Inflammatory macrophage treated with lipopolysaccharide for 1 hour (primary cell): ENCODE data around the gene HUS1B.
"Not testable (repeated sequence)": the region's sequence is repeated elsewhere in the genome, so short reads cannot be mapped to it uniquely, and the experiment has no call there.

Experiments
- DNase-seq, 2 donors: peaks; one replicate each; pipeline ENCODE4 v3.0.0-alpha.2; 2020 to 2022

The HUS1B gene

DNA sequence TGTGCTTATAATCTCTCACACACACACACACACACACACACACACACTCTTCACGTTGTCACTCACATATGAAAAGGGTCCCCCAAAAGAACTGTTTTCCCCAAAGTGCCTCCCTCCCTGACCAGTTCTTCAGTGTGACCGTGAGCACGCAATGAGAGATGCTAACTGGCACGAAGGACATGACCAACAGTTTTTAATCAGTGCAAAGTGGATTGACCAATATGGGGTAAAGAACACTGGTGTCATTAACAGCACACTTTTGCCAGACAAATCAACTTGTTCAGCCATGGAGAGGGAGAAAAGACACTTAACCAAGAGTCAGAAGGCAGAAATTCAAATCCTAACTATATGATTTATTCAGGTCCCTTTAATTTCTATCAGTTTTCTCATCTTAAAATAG is 21.0 kb upstream of the HUS1B start:
- DNase-seq: no peak

DNA sequence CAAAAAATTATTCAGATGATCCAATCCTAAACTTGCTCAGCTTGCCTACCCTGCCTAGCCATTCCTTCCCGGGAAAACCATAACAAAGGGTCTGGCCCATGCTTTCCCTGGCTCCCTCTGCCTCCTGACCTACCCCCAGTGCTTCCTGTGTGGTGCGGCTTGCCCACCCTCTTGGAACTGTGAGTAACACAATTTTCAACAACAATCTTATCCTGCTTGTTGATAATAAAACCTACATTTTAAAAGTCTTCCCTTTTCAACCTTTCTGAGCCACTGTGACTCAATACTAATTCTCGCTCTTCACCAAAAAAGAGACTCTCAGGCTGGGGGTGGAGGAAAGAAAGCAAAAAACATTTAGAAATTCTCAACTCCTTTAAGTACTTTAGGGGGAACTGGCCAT is 18.1 kb upstream of the HUS1B start:
- no peak for DNase-seq

DNA sequence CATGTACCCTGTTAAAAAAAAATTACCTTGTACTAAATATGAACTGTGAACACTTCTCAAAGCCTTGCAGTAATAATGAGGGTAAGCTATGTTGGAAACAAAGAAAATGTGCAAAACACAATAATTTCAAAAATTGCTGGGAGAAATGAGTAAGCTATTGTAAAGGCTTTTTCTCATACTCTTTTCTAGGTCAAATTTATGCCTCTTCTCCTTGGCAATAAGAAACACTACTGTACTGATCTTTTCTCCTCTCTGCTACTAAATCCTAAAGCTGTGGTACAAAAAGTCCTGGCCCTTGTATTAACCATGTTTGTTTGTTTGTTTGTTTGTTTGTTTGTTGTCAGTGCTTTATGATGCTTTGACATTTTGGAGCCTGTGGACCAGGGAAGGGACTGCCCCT is 17.5 kb upstream of the HUS1B start:
- no peak for DNase-seq

DNA sequence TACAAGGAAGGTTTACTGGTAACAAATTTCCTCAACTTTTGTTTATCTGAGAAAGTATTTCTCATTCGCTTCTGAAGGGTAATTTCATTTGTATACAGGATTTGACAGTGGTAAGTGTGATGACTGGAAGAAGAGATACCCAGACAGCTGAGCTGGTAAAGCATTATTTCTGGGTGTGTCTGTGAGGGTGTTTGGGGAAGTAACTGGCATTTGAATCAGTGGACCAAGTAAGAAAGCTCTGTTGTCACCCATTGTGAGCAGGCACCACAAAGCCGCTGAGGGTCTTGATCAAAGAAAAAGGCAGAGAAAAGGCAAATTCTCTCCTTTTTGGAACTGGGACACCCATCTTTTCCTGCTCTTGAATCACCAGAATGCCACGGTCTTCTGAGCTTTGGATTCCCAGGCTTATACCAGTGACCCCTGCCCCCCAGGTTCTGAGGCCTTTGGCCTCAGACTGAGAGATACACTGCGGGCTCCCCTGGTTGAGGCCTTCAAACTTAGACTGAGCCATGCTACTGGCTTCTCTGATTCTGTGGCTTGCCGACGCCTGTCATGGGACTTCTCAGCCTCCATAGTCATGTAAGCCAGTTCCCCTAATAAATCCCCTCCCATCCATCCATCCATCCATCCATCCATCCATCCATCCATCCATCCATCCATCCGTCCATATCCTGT is 10.5 kb upstream of the HUS1B start:
- no peak for DNase-seq

DNA sequence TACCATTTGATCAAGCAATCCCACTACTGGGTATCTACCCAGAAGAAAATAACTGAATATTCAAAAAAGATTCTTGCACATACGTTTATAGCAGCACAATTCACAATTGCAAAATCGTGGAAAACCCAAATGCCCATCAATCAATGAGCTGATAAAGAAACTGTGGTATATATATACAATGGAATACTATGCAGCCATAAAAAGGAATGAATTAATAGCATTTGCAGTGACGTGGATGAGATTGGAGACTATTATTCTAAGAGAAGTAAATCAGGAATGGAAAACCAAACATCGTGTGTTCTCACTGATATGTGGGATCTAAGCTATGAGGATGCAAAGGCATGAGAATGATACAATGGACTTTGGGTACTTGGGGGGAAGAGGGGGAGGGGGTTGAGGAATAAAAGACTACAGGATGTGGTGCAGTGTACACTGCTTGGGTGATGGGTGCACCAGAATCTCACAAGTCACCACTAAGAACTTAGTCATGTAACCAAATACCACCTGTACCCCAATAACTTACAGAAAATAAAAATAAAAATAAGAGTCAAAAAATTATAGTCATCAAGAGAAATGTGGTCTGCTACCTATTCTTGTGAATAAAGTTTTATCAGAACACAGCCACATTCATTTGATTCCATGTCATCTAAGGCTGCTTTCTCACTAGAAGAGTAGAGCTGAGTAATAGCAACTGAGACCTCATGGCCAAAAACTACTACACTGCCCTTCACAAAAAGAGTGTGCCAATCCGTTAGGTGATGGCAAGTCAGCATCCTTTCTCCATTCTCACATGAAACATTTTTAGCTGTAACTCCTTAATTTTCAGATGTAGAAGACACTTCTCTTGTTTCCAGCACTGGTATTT is 8.7 kb upstream of the HUS1B start:
- no peak for DNase-seq

DNA sequence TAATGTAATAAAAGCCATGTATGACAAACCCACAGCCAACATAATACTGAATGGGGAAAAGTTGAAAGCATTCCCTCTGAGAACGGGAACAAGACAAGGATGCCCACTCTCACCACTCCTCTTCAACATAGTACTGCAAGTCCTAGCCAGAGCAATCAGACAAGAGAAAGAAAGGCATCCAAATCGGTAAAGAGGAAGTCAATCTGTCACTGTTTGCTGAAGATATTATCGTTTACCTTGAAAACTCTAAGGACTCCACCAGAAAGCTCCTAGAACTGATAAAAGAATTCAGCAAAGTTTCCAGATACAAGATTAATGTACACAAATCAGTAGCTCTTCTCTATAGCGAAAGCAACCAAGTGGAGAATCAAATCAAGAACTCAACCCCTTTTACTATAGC is 6.9 kb upstream of the HUS1B start:
- DNase-seq: not testable (repeated sequence)

DNA sequence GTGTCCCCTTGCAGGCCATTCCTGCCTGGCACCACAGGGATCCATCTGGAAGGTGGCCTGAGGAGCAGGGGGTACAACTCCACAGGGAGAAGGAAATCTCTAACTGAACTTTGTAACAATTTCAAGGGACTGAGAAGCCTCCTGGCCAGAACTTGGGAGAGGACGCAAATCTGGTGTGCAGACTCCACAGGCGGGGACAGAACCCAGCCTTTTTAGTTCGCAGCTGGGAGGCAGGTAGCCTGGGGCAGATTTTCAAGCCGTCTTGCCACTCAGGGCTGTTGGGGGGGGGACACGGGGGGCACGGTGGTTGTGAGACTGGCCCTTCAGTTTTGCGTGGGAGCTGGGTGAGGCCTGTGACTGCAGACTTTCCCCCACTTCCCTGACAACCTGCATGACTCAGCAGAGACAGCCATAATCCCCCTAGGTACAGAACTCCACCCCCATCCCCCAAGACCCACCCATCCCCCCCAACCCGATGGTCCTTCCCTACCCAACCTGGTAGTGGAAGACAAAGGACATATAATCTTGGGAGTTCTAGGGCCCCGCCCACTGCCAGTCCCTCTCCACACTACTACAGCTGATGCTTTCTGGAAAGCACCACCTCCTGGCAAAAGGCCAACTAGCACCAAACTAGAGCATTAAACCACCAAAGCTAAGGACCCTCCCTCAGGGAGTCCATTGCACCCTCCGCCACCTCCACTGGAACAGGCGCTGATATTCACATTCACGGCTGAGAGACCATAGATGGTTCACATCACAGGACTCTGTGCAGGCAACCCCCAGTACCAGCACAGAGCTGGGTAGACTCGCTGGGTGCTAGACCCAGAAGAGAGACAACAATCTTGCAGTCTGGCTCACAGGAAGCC is 3.0 kb upstream of the HUS1B start:
- DNase-seq: no peak

DNA sequence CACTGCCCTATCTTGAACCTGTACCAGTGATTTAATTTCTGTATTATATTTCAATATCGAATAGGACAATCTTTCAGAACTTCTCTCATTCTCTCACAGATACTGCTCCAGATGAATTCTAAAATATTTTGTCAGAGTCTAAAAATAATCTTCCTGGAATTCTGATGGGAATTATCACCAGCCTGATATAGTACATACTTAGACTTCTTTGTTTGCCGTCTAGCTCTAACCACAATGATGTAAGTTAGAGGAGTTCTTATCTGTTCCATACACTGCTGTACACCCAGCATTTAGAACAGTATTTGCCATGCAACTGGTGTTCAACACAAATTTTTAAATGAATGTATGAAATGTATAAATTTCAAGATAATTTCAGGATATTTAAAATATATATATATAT is 1.3 kb upstream of the HUS1B start:
- no peak for DNase-seq

DNA sequence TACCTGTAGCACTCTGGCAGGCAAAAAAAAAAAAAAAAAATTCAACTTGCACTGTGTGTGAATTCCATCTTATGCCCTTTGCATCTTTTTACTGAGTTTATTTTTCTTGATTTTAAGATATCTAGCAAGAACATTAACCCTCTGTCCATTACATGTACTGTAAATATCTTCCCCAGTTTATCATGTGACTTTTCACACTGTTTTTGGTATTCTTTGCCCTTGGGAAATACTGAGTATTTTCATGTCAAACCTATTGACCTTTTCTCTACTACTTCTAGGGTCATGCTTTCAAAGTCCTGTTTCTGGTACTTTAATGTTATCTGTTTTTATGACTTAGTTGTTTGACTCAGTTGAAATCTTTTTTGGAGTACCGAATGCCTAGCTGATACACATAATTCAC is 843 bp upstream of the HUS1B start:
- no peak for DNase-seq

DNA sequence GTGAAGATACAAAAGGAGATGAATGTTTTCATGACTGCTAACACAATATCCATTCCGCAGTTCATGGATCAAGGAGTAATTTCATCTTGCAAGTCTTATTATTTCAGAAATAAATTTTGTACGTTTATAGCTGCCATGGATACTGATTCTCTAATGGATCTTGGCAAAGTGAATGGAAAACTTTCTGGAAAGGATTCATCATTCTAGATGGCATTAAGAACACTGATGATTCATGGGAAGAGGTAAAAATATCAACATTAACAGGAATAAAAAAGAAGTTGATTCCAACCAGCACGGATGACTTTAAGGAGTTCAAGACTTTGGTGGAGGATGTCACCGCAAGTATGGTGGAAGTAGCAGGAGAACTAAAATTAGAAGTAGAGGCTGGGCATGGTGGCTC is 2.8 kb downstream of the HUS1B start:
- no peak for DNase-seq

DNA sequence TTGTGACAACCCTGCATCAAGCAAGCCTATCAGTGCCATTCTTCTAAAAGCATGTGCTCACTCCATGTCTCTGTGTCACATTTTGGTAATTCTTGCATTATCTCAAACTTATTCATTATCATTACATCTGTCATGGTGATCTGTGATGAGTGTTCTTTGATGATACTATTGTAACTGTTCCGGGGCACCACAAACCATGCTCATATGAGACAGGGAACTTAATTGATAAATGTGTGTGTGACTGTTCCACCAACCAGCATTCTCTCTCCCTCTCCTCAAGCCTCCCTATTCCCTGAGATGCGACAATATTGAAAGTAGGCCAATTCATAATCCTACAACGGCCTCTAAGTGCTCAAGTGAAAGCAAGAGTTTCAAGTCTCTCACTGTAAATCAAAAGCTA is 4.0 kb downstream of the HUS1B start:
- no peak for DNase-seq

DNA sequence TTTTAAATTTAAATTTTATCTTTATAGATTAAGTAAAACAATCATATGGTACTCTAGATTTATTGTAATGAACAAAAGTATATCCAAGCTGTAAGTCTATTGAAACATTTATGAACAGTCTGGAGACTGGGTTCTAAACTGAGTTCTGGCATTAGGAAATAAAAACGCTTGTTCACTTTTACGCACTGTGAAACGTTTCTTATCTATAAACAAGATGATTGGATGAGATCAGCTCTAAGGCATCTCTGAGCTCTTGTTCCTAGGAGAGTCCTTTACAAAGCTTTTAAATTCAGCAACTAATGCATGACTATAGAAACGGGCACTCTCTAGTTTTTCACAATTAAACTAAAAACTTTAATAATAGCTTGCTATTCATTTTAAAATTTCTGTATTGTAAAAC is 6.8 kb downstream of the HUS1B start:
- no peak for DNase-seq

DNA sequence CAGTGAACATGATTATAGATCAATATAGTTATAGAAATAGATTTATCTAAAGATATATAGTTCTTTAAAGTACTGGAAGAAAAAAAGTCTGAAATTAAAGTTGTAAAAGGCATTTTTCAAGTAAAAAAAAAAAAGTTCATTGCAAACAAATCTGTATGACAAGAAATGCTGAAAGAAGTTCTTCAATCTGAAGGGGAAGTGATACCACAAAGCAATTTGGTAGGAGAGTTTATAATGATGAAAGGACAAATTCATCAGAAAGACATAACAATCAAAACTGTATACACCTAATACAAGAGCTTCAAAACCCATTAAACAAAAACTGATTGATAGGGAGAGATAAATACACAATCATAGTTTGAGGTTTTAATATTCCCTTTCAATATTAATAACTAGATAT is 14.1 kb downstream of the HUS1B start:
- DNase-seq: peak; percentile 23 to 31

DNA sequence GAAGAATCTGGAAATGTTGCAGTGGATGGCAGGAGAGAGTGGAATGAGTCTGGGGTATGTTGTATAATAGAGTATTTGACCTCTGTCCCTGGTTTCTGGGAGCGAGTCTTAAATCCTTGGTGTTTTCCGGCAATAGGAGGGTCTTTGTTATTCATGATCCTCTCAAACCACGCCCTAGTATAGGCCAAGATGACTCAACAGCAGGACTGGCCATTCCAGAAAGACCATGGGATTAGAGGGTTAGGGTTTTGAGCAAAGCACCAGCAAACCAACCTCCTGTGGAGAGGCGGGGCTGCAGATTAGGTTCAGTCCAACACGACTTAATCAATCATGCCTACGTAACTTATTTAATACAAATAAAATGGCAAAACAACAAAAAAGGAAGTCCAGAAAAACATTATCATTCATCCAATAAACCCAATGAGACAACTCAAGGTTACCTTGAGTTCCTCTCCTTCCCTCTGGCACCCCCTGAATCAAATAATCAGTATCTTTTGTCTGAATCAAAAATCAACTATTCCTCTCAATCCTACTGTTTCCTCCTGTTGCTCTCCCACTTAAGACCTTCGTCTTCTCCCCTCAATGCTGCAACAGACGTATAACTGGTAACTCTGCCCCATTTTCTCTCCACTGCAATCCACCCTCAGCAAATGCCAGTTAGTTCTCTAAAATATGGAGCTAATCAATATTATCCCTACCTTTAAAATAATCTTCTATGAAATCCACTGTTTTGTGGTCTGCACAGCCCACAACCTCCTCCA is 15.5 kb downstream of the HUS1B start:
- no peak for DNase-seq

DNA sequence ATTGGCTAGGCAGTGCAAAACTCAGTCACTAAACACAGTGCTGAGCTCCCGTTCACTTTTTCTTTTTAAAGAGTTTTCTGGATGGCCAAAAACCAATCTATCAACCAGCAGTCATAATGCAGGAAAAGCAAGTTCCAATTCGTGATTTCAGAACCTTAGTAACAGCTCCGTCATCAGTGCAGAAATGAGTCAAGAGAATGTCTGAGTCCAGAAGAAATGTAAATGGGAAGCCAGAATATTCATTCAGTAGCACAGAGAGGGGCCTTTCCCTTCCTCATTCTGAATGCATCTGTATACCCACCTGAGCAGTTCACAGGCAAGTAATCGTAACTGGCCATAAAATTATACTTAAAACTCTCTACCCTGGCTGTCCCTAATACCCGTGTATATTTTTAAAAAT is 20.4 kb downstream of the HUS1B start:
- DNase-seq: no peak

DNA sequence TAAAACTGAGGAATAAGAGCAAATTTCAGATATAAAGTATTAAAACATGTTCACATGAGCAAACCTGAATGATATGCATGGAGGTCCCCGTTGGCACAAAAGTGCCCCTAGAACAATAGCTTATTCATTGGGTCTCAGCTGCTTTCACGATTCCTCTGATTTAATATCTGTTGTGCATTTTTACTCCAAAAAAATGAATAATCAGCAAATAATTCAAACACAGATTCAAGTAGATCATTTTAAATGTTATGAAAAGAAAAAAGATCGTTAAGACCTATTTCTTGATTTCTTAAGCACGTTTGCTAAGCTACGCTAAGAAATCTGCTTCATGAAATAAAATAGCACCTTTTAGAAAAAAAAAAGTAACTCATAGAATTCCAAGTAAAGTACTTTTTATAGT is 21.7 kb downstream of the HUS1B start:
- no peak for DNase-seq

DNA sequence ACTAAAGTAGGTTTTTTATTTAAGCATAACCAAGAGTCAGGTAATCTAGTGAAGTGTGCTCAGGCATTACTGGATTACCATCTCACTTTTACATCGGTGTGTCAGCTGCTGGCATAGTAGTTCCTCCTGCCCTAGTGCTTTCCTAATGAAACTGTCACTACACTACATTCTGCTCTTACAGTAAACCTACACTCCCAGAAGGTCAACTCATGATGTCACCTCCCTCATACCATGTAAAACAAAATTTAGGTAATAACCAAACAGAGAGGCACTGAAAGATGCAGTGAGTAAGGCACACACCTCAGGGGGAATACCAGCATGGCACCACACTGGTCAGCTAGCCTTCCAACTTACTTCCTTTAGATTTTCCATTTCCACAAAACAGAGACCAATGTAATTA is 23.3 kb downstream of the HUS1B start:
- DNase-seq: peak in 1 of 2 donors; percentile 5

DNA sequence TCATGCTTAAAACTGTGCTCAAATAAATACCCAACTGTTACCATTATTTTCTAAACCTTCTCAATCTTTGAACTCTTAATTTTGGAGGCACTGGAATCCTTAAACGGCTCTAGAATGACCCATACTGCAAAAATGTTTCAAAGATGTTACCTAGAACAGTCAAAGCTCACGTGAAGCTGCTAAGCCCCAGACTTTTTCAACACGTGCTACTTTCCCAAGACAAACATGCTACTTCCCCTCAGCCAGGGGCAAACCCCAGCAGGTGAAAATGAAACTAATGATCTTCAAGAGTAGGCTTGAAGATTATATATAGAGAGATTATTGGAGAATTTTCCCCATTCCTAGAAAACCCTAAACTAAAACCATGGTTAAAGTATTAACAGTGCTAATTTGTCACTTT is 28.1 kb downstream of the HUS1B start:
- DNase-seq: no peak

DNA sequence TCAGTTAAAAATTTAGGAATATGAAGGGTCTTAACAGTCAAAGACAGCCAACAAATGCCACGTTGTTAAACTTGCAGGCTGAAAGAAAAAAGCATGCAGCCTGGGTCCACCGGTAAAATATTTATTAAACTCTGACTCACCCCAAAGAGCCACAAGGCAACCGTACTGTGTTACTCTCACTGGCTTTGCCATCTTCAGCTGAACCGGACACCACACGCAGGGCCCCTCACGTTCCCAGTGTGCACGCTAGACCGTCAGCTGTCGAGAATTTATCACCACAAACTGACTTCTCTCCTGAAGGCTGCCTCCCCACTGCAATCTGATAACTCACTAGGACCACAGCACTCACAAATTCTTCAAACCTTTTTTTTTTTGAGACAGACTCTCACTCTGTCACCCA is 30.7 kb downstream of the HUS1B start:
- no peak for DNase-seq

DNA sequence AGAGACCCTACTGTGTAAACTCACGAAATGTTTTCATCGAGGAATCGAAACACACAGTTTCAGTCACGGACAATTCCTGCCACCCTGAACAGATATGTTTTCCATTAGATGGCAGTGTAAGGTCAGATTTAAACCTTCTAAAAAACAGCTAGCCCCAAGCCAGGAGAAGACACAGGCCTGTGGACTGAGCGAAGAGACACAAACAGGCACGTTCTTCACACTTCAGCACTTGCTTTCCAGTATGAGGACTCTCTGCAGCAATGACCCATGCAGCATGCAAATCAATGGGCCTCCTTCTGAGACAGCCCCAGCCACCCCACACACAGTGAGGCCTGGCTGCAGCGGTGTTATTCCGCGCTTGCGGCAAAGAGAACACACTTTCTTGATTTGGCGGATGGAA is 31.9 kb downstream of the HUS1B start:
- DNase-seq: no peak

DNA sequence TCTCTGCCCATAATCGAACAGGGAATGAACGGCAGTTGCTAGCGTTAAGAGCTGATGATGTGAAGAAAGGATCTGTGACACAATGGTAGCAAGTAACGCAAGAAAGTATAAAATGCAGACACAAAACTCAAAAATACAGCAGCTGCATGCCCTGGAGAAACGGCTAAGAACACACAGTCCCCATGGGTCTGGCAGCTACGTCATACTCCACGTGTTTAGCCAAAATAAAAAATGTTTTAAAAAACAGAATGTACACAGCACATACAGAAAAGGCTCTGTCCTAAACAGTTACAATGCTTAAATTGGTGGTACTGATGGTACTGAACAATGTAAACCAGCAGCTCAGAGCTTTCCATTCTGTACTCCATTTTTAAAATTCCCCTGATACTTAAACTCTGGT is 34.4 kb downstream of the HUS1B start:
- DNase-seq: no peak

DNA sequence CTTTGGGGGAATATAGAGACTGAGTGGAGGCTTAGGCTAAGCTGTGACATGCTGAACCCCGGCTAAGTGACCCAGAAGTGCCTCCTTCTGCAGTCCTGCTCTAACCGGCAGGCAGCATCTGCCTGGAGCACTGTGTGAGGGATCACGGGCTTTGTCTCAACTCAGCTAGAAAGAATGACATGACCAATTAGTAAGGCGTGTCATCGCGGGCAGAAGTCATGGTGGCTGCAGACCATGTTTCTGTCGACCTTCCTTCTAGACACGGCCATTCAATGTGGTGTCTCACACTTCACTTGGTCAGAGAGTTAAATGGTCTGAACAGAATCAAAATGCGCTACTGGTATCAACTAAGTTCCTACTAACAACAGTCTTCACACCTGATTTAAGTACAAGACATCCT is 35.0 kb downstream of the HUS1B start:
- DNase-seq: no peak

DNA sequence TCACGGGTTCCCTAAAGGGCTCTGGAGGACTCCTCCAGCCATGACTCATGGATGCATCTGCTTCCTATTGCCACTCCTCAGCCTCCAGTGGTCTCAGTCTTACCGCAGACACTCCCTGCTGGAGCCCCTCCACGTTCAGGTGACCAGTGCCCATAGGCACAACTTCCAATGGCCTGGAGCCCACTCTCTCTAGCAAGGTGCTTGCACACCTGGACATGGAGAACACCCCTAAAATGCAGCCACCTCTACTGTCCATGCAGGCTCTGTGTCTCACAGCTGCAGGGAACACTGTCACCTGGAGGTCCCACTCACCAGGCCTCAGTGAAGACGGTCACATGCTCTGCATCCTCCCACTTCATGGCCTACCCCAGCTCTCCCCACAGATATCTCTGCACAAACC is 36.0 kb downstream of the HUS1B start:
- no peak for DNase-seq
